Smooth muscle cell (in vitro differentiated cells): Measurements from ENCODE around the gene BPGM. TPM values are rescaled to one million over a fixed set of nuclear protein-coding genes. Genes with fewer than 3 reads are reported as not detected.

ENCODE experiments used
- DNase-seq: peaks from one replicate; lab custom pipeline; 2025; ENCODE audit not compliant: unreplicated experiment; lab: John Stamatoyannopoulos, UW
- H2AFZ ChIP-seq: fragments of 200-600 bp; sonication (generic); 2 replicates; pipeline ENCODE4 v1.6.0; 2016; ENCODE audit warnings: antibody characterized with exemption, low read depth, mild to moderate bottlenecking
- H3F3A ChIP-seq: fragments of 200-600 bp; sonication (generic); 2 replicates; pipeline ENCODE4 v1.6.0; 2017; ENCODE audit warnings: antibody characterized with exemption, low read depth
- H3K27ac ChIP-seq: fragments of 200-600 bp; sonication (generic); 2 replicates; pipeline ENCODE4 v1.5.1; 2016; ENCODE audit warnings: low read depth, mild to moderate bottlenecking
- H3K27me3 ChIP-seq: fragments of 200-600 bp; sonication (generic); 2 replicates; pipeline ENCODE4 v1.6.1; 2016; ENCODE audit warnings: low read depth, mild to moderate bottlenecking
- H3K36me3 ChIP-seq: fragments of 200-600 bp; sonication (generic); 2 replicates; pipeline ENCODE4 v1.5.1; 2016; ENCODE audit warnings: low read depth
- H3K4me1 ChIP-seq: fragments of 200-600 bp; sonication (generic); 2 replicates; pipeline ENCODE4 v1.5.1; 2016; ENCODE audit warnings: low read depth
- H3K4me2 ChIP-seq: fragments of 200-600 bp; sonication (generic); 2 replicates; pipeline ENCODE4 v1.6.0; 2016; ENCODE audit warnings: mild to moderate bottlenecking
- H3K4me3 ChIP-seq: fragments of 200-600 bp; sonication (generic); 2 replicates; pipeline ENCODE4 v1.5.1; 2016; ENCODE audit warnings: mild to moderate bottlenecking
- H3K79me2 ChIP-seq: fragments of 200-600 bp; sonication (generic); 2 replicates; pipeline ENCODE4 v1.6.0; 2016; ENCODE audit warnings: low read depth, mild to moderate bottlenecking
- H3K9ac ChIP-seq: fragments of 200-600 bp; sonication (generic); 2 replicates; pipeline ENCODE4 v1.6.0; 2016; ENCODE audit warnings: low read depth
- H3K9me3 ChIP-seq: fragments of 200-600 bp; sonication (generic); replicated peaks from 2 replicates; pipeline ENCODE4 v1.5.1; 2016; ENCODE audit warnings: low read depth
- H4K20me1 ChIP-seq: fragments of 200-600 bp; sonication (generic); 2 replicates; pipeline ENCODE4 v1.6.0; 2016; ENCODE audit warnings: low read depth
- CTCF ChIP-seq: fragments of 200-600 bp; sonication (generic); IDR thresholded peaks from 2 replicates; pipeline ENCODE4 v1.5.1; 2017; ENCODE audit warnings: borderline replicate concordance, mild to moderate bottlenecking, antibody characterized with exemption; ENCODE audit not compliant: insufficient read depth, poor library complexity, severe bottlenecking
- WGBS: methylation state at CpG from one replicate; pipeline ENCODE4 v1.1.7; 2016; ENCODE audit warnings: low lambda C conversion rate; 5-methylcytosine and 5-hydroxymethylcytosine counted together
- polyA plus RNA-seq: library from polyadenylated mRNA; unstranded; fragments of >200 nt; fragmentation: Nextera tagmentation; extraction: Ambion mirVana; gene quantifications from 2 replicates; pipeline ENCODE4 v1.2.1, GENCODE V29; 2016
- total RNA-seq: library from RNA; depleted of rRNA; stranded (reverse); fragments of >200 nt; gene quantifications from 2 replicates; pipeline ENCODE4 v1.2.3, GENCODE V29; 2014

Gene BPGM
- total and polyA plus RNA-seq, 2 experiments from 2014 or later: 65.1 to 76.9 TPM

GRCh38 chr7:134618756-134619530, 27.7 kb upstream of the BPGM start:
- Histone ChIP-seq H3K4me1 (peaks cover 3% of the 10 kb centered on the region), H3K27ac (peak overlapping the region; percentile 97), H3K9ac (peak overlapping the region; percentile 93), H3F3A (no peaks in the 10 kb centered on the region), H3K9me3 (no peaks in the 10 kb centered on the region), H3K79me2 (no peaks in the 10 kb centered on the region), H3K36me3 (no peaks in the 10 kb centered on the region), H4K20me1 (no peaks in the 10 kb centered on the region), H3K4me3 (no peak overlapping the region), H3K4me2 (peak overlapping the region; percentile 66), H2AFZ (no peak overlapping the region), H3K27me3 (no peaks in the 10 kb centered on the region)
- no peak for TF ChIP-seq CTCF
- no peak for DNase-seq
- 44% methylated on average over 5 of the region's 5 CpGs for WGBS

GRCh38 chr7:134619627-134620331, 26.9 kb upstream of the BPGM start:
- Histone ChIP-seq H3K27me3 (no peaks in the 10 kb centered on the region), H3K36me3 (no peaks in the 10 kb centered on the region), H2AFZ (no peak overlapping the region), H3K79me2 (no peaks in the 10 kb centered on the region), H4K20me1 (no peaks in the 10 kb centered on the region), H3K4me3 (no peak overlapping the region), H3F3A (no peaks in the 10 kb centered on the region), H3K4me2 (peak overlapping the region; percentile 66), H3K4me1 (peaks cover 3% of the 10 kb centered on the region), H3K9me3 (no peaks in the 10 kb centered on the region), H3K27ac (peak overlapping the region; percentile 97), H3K9ac (peak overlapping the region; percentile 93)
- TF ChIP-seq CTCF: no peak
- whole genome bisulfite sequencing: 42% methylated on average over 2 of the region's 2 CpGs
- DNase-seq: no peak

- no peaks in the 10 kb centered on the region for H3K79me2 ChIP-seq
- no peaks in the 10 kb centered on the region for H3F3A ChIP-seq
- no peak for DNase-seq
- no peak overlapping the region for H2AFZ ChIP-seq
- H3K27ac ChIP-seq: no peak overlapping the region
- H3K36me3 ChIP-seq: no peaks in the 10 kb centered on the region
- peaks cover 3% of the 10 kb centered on the region for H3K4me1 ChIP-seq
- H3K27me3 ChIP-seq: no peaks in the 10 kb centered on the region
- no peak overlapping the region for H3K4me3 ChIP-seq
- no peak overlapping the region for H3K4me2 ChIP-seq
- H3K9me3 ChIP-seq: no peaks in the 10 kb centered on the region
- WGBS: 84% methylated on average over 7 of the region's 7 CpGs
- TF ChIP-seq CTCF: no peak
- no peaks in the 10 kb centered on the region for H4K20me1 ChIP-seq
- H3K9ac ChIP-seq: no peak overlapping the region
These were observed 24.2 kb upstream of the BPGM start for GRCh38 chr7:134622303-134622995.
